GM11168 (cell line): Measurements from ENCODE around the gene ANKRD13A.

Source experiments
- in situ Hi-C: fragments of 300-500 bp; cut with MboI; formaldehyde crosslinking; loops from one replicate; pipeline ENCODE4 v1.12.0; 2022; ENCODE audit warnings: low sequenced_read_pairs; ENCODE audit not compliant: unreplicated experiment

ANKRD13A gene

DNA sequence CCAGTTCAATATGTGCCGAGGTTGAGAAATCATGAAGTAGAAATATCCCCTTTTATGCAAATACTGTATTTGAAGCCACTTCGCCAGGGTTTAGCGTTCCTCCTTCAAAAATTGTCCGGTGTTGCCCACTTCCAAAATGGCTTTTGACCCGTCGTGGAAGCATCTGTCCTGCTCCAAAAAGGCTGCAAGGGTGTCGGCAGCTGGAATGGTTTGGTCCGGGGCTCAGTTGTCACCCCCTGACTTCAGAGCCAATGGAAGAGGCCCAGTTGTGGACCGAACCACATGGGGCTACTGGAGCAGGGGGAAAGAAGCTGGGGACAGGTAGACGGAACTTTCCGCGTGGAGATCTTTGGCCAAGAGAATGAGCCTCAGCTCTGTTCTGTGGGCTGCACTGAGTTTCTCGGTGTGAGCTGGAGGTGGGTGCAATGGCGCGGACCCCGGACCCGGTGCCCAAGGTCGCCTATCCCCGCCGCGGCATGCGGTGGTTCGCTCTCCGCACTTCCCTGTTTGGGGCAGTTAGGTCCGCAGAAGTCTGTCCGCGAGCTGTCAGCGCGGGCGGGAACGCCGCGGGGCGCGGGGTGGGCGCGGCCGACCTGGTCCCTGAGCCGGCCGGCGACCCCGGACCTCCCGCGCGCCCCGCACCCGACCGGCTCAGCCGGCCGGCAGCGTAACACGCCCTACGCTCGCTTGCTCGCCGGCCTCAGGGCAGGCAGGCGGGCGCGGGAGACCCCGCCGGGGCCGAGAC is at the start of gene ANKRD13A:
TSS of gene ANKRD13A (plus strand) at position 527 of the 745 bp plus-strand sequence. CDS start 259 bp downstream, outside the sequence.
- in situ Hi-C loops: no loop called here

DNA sequence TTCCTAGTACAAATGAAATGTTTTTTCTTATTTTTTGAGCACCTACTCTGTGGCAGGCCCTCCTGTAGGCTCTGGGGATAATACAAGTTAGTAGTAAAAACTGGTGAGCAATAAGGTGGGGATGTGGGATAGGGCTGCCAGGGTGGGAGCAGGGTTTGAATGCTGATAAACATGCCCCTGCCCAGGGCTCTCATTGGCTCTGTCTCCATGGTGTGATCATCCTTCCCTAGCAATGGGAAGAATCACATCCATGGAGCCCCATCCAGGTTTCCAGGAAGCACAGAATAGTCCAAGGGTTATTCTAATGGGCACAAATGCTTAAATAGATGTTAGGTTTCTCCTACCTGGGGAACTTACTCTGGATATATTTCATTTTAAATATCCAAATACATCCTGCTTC is 48.6 kb upstream of the ANKRD13A start:
- in situ Hi-C loops: no loop called here

DNA sequence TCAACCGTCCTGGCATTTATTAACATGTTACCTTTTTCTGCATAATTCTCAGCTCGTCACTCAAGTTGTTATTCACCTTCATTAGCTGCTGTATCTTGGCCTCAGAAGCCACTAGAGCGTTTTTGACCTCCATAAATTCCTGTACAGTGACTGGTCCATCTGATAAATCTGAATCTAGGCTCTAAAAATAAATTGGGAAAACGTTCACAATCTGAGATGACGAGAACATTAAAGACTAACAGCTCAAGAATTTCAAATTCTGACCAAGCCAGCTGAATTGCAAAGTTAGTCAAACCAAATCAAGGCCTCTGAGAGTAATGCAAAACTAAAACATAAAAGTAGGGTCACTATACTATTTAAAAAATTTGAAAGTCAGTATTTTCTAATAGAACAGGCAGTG is 48.1 kb upstream of the ANKRD13A start:
- in situ Hi-C loops: no loop called here

DNA sequence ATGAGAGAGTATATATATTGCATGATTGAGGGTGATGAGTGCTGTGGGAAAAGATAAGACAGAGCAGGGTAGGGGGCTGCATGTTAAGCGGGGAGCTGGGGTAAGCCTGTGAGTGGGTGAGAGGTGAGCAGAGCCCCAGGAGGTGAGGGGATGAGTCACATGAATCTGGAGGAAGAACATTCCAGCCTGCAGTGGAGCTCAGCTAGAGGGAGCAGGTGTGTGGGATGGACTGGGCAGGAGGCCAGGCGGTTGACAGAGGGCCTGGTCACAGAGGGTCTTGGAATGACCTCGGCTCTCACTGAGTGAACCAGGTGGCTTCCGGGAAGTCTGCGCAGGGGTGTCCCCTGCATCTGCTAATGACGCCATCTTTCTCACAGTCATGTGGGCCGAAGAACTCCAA is 47.5 kb upstream of the ANKRD13A start:
- in situ Hi-C loops: no loop called here

DNA sequence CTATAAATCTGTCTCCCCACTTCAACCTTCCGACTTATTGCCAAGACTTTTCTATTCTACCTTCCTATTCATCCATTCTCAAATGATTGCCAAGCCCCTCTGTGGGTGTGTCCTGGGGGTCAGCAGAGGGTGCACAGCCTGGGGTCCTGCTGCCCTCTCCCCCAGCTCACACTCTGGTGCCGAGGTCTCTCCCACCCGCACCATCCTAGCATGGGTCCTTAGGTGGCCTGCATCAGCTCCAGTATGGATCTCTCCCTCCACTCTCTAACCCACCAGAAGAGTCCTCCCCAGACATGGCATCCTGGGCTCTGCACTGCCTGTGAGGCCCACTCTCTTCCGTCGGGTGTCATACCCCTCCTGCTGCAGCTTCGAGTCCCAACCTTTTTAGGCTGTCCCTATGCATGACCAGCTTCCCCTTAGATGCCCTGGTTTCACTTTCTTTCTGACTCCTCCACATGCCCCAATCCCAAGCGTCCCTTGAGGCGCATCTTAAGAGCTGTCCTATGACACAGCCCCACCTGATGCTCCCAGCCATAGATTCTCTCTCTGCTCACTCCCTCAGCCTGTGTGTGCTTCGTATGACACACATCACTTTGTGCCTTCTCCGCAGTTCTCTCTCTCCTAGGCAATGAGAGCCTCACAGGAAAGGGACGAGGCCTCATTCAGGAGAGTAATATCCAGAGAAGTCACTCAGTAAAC is 46.9 kb upstream of the ANKRD13A start:
- in situ Hi-C loops: no loop called here

DNA sequence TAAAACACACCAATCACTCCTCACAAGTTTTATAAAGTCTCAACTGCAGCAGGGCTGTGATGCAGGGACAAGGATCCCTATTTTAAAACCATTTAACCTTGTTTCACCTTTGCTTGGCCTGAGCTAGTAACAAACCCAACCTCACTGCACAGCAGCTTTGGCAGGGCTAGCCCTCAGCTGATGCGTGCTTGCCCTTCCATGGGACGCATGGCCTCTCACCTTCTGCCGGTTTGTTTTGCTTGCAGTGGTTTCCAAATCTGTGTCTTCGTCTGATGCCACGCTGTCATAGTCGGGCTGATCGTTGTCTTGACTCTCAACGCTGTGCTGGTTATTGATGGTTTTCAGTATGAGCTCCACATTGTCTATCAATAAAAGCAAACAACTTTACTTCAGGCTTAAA is 46.4 kb upstream of the ANKRD13A start:
- in situ Hi-C loops: no loop called here

DNA sequence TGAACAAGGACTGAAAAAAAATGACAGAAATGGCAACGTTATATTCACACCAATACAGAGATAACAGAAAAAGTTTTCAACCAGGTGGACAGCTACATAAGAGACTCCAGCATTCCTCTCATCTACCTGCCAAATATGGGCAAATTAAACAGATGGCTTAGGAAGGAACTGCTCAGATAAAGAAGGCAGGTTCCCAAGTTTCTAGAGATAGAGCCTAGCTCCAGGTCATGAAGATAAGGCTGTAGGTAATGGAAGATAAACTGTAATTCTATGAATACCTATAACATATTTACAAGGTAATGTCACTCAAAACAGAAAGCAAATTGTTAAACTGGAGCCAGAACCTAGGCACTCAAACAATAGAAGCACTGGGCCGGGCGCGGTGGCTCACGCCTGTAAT is 45.6 kb upstream of the ANKRD13A start:
- in situ Hi-C loops: no loop called here

DNA sequence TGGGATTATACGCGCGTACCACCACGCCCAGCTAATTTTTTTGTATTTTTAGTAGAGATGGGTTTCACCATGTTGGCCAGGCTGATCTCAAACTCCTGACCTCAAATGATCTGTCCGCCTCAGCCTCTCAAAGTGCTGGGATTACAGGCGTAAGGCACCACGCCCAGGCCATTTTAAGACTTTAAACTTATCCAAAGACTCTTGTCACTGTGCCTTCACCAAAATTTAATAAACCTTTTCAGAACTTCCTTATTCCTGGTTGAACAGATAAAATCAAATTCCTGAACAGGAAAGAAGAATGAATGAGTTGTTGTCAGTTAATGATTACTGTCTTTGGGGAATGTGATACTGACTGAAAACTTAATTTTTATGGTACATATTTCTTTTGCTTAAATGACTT is 40.9 kb upstream of the ANKRD13A start:
- in situ Hi-C loops: no loop called here

DNA sequence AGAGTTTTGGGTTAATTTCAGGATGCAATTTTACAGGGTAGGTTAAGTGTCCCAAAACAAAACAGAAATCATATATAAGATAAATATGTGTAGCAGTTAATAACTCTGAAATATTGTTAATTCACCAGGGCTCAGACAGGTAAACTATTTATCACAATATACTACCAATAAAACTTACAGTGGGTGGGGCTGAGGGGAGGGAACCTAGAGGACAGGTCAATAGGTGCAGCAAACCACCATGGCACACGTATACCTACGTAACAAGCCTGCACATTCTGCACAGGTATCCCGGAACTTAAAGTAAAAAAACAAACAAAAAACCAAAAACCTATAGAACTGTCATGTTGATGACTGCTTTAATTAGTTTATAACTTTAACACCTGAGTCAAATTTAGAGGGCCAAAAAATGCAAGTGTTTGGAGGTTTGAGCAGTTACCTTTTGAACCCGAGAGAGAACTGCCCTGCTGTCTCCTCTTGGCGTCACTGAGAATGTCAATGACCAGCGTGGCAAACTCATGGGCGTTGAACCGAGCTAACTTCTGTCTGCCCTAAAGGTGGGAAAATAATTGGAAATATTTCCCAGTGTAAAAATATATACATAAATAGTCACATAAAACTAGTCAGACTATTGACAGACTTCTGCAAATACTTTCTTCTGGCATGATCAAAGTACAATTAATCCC is 39.7 kb upstream of the ANKRD13A start:
- in situ Hi-C loops: no loop called here

DNA sequence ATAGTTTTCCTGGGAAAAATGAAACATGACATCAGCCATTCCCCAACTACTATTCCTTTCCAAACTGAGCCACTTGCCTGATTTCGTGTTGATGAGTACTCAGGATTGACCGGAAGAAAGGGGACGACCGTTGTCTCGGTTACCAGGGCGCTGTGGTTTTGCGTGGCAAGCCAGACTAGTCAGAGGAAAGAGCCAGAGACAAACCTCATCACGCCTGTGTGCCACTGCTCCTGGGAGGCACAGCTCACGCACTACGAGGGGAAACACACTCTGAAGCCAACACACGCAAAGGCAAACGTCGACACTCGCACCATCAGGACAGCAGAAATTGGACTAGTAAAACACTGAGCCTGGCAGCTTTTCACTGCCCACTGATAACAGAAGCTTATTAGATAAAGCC is 38.0 kb upstream of the ANKRD13A start:
- in situ Hi-C loops: no loop called here

DNA sequence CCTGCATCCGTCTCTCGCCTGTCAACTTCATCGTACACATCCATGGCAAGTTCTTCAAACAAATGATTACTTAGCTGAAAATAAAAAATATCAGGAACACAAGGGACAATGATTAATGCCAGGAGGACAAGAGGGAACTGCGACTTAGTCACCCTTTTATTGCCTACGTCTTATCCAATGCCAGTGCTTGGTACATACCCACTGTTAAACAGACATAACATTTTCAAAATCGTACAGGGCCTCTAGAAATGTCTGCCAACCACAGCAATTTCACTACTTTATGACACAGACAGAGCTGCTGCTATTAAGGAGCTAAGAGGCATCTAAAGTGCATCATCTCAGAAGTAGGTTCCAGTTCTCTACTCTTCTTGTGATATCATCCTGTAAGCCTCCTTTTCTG is 37.6 kb upstream of the ANKRD13A start:
- in situ Hi-C loops: no loop called here

DNA sequence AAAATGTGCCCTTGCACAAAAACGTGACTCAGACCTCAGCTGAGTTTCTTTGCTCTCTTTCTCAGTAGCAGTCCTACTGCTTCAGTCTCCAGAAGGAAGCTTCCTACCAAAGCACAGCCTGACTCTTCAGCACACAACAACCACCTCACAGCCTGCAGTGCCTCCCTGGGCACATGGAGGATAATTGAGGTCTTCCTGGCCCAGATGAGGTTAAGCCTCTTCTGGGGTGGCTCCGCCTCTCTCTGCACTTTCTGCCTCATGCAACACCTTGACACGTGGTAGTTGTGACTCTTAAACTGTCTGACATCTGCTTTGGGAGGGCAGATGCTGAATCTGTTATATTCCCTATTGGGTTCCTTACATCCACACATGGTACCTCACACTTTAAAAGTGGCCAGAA is 36.8 kb upstream of the ANKRD13A start:
- in situ Hi-C loops: no loop called here

DNA sequence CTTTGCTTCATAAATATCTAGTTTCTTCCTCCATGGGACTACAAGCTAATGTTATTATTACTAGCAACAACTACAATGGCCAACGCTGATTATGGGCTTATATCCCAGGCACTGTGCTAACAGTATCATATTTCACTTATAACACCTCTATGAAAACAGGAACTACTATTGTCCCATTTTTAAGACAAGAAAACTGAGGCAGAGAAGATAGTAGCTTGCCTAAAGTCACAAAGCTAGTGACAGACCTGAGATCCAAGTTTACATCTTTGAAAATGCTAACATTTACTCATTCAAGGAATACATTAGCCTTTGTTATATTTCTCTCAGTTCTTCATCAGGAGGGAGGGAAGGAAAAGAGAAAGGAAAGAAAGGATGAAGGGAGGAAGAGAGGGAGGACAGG is 35.9 kb upstream of the ANKRD13A start:
- in situ Hi-C loops: no loop called here

DNA sequence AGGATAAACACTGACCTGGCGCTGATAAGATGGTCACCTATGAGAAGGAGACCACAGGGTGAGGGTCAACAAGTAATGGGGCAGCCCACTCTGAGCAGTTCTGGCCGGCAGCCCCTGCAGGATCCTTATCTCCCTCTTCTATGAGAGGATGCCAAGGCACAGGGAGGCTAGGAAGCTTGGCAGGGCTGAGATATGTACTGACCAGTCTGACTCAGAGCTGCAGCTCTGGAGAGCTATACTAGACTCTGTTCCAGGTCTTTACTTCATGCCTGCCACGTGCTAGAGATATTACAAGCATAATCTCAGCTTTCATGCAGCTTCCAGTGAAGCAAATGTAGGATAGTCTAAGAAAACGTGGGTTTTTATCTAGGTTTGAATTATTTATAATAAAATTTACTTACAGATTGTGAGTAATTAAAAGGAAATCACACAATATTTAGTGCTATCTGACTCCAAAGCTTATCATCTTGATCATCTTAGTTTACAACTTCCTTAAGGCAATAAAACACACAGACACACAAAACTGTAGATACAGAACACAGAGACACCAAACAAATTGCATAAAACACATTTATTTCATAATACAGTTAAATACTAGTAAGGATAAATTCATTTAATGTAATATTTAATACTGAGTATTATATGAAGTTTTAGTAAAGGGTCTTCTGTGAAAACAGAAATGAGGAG is 35.3 kb upstream of the ANKRD13A start:
- in situ Hi-C loops: no loop called here

DNA sequence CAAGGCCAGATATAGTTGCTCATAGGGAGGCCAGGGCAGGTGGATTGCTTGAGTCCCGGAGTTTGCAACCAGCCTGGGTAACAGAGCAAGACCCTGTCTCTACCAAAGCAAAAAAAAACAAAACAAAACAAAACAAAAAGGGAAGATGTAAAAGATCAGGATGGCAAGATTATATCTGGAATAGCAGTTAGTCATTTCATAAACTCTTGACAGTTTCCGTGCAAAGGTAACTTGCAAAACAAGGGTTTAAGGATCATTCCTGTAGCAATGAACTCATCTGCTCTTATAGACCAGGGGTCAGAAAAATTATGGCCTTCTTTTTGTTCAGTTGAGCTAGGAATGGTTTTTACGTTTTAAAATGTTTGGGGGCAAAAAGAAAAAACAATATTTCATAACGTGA is 32.7 kb upstream of the ANKRD13A start:
- in situ Hi-C loops: no loop called here

DNA sequence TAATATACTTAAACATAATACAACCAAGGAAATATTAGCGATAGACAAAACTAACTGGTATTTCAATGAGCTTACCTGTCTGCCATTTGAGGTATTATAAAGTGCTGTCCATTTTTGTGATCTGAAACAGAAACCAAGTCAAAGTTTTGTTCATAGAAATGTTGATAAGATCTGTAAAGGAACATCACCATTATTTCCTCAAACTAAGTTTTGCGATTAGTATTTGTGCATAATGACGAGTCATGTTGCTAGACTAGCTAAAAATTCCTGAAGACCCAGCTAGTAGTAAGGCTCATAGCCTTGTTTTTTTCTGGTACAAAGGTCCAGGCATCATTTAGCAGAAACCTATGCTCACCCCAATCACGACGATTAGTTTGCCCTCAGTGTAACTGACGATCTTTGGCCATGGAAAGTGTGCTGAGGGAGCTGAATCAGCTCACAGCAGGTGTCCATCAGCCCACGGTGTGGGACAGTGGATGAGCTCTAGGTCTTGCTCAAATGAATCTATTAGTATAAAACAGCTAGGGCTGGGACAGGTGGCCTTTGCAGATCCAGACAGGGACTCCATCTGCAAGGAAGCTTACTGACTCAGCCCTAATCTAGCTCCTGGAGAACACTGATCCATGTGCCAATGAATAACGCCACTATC is 31.7 kb upstream of the ANKRD13A start:
- in situ Hi-C loops: no loop called here

DNA sequence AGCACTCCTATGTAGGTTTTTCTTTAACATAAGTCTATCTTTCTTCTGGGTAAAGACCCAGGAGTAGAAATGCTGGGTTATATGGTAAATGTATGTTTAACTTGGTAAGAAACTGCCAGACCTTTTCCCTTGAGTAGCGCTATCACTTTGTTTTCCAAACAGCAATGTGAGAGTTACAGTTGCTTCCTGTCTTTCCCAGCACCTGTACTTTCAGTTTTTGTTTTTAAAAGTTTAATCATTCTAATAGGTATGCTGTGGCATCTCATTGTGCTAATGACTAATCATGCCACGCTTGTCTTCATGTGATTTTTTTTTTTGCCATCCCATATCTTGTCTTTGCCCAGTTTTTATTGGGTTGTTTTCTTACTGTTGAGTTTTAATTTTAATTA is 31.2 kb upstream of the ANKRD13A start:
- in situ Hi-C loops: no loop called here

DNA sequence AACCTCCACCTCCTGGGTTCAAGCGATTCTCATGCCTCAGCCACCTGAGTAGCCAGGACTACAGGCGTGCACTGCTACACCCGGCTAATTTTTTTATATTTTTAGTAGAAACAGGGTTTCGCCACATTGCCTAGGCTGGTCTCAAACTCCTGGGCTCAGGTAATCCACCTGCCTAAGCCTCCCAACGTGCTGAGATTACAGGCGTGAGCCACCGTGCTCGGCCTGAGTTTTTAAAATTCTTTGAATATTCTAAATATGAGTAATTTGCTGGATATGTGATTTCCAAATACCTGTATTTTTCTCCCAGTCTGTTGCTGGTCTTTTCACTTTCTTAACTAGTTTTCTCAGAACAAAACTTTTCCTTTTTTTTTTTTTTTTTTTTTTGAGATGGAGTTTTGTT is 30.4 kb upstream of the ANKRD13A start:
- in situ Hi-C loops: no loop called here

DNA sequence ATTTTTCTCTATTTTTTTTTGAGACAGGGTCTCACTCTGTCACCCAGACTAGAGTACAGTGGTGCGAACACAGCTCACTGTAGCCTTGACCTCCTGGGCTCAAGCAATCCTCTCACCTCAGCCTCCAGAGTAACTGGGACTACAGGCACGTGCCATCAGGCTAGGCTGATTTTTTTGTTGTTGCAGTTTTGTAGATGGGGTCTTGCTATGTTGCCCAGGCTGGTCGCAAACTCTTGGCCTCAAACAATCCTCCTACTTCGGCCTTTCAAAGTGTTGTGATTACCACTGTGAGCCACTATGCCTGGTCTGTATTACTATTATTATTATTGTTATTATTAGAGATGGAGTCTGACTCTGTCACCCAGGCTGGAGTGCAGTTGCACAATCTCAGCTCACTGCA is 26.4 kb upstream of the ANKRD13A start:
- in situ Hi-C loops: no loop called here

DNA sequence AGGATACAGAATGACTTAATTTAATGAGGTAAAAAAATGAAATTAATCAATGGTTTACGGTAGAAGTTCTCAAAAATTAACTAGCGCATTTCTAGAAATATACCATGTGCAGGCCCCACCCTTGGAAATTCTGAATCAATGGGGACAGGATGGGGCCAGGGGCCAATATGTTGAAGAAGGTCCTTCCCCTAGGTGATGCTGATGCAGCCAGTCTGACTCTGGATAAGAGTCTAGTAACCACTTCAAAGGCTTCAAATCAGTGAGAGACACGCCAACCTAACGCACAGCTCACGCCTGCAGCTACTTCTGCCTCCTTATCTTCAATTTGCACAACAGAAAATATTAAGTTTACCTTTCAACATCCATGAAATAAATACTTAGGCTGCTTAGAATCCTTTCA is 17.9 kb upstream of the ANKRD13A start:
- in situ Hi-C loops: no loop called here
